Measurements from ENCODE around the gene WWC1.
"Not testable (repeated sequence)": the region's sequence is repeated elsewhere in the genome, so short reads cannot be mapped to it uniquely, and the experiment has no call there.

Gene WWC1

DNA sequence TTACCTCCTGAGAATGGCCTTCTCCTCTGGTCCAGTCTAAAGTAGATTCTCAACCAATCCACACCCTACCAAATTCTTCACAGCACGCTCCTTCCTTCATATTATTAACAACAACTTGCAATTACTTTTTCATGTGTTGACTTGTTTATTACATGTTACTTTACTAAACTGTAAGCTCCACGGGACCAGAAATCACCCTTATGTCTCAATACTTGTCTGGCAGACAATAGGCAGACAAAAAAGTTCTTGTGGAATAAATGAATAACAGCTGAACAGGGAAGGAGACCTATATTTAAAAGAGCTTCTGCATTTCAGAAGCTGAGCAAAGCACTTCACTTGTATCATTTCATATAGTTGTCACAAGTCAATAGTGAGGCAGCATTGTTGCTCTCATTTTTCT lies 5.7 kb upstream of the WWC1 start:
- TF ChIP-seq, protein P1, sequence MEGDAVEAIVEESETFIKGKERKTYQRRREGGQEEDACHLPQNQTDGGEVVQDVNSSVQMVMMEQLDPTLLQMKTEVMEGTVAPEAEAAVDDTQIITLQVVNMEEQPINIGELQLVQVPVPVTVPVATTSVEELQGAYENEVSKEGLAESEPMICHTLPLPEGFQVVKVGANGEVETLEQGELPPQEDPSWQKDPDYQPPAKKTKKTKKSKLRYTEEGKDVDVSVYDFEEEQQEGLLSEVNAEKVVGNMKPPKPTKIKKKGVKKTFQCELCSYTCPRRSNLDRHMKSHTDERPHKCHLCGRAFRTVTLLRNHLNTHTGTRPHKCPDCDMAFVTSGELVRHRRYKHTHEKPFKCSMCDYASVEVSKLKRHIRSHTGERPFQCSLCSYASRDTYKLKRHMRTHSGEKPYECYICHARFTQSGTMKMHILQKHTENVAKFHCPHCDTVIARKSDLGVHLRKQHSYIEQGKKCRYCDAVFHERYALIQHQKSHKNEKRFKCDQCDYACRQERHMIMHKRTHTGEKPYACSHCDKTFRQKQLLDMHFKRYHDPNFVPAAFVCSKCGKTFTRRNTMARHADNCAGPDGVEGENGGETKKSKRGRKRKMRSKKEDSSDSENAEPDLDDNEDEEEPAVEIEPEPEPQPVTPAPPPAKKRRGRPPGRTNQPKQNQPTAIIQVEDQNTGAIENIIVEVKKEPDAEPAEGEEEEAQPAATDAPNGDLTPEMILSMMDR (IDR thresholded peaks at IDR 0.05; ENCODE audit: control extremely low read depth, extremely low read depth, low read depth, missing control alignments): no peak
- ChIA-PET CTCF (interaction anchor here (0.7 to 1.4 kb wide), 2 partner anchors 16 to 17 kb away, joined by 3 read pairs; no protein-coding TSS in a partner anchor), POLR2A (no interaction called here)
- no peak for DNase-seq (ENCODE audit: extremely low spot score)

GRCh38 chr5:168286386-168286785 lies 5.1 kb upstream of the WWC1 start:
- TF ChIP-seq, protein P1 (IDR thresholded peaks at IDR 0.05; ENCODE audit: control extremely low read depth, extremely low read depth, low read depth, missing control alignments): no peak
- ChIA-PET POLR2A (interaction anchor here (0.6 kb wide), 1 partner anchor 34 kb away, joined by 6 read pairs; no protein-coding TSS in a partner anchor), CTCF (interaction anchor here (1.4 kb wide), 2 partner anchors 12 to 17 kb away, joined by 3 to 4 read pairs; no protein-coding TSS in a partner anchor)
- peak; percentile 41 for DNase-seq (ENCODE audit: extremely low spot score)

DNA sequence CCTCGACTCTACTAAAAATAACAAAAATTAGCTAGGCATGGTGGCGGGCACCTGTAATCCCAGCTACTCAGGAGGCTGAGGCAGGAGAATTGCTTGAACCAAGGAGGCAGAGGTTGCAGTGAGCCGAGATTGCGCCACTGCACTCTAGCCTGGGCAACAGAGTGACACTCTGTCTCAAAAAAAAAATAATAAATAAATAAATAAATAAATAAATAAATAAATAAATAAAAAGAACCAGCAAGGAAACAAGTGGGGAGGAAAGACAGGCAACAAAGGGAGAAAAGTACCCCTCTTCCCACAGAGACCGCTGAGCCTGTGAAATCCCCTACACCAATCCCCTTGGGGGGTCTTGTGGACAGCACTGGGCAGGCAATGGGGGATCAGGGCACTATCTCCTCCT lies 4.6 kb upstream of the WWC1 start:
- CTCF ChIA-PET: interaction anchor here (1.4 kb wide), 2 partner anchors 13 to 18 kb away, joined by 3 to 4 read pairs; no protein-coding TSS in a partner anchor
- DNase-seq (ENCODE audit: extremely low spot score); POLR2A ChIA-PET: not testable (repeated sequence)

DNA sequence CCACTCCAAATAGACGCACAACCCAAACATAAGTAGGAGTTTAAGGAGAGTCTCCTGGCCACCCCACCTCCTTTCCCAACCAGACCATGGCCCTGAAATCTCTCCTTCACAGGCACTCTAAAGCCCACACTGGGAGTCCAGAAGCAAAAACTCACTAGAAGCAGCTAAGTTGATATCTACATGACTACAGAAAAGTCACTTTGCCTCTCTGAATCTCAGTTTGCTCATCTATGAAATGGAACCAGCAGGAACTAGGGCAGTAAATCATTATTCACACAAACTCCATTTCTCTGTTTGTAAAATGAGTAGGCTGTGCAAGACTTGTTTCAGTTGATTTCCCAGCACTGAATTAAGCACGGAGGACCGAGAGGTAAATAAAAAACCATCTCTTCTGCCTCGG lies 4.1 kb upstream of the WWC1 start:
- TF ChIP-seq, protein P1 (IDR thresholded peaks at IDR 0.05; ENCODE audit: control extremely low read depth, extremely low read depth, low read depth, missing control alignments): no peak
- POLR2A ChIA-PET: no interaction called here
- CTCF ChIA-PET: interaction anchor here (1.4 kb wide), 1 partner anchor 13 kb away, joined by 4 read pairs; no protein-coding TSS in a partner anchor
- no peak for DNase-seq (ENCODE audit: extremely low spot score)

- CTCF ChIA-PET: no interaction called here
- POLR2A ChIA-PET: no interaction called here
- TF ChIP-seq, protein P1 (IDR thresholded peaks at IDR 0.05; ENCODE audit: control extremely low read depth, extremely low read depth, low read depth, missing control alignments): no peak
- DNase-seq (ENCODE audit: extremely low spot score): no peak
Observed at GRCh38 chr5:168288349-168289245, 2.8 kb upstream of the WWC1 start.

DNA sequence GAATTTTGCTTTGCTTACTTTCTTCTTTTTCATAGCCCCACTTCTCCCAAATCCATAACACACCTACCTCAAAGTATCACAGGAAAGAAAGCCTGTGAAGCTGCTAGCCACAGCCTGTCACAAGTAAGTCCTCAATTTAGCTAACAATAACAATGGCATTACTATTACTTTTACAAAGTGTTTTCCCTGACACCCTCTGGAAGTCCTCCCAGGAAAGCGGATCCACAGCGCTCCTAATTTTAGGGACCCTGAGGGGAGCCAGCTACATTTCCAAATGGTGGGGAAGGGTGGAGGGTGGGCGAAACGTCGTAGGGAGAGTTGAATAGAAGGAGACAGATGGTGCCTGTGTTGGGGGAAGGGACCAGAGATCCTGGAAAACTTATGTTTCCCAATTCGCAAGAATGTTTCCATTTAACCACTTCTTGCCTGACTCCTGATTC lies 523 bp upstream of the WWC1 start:
- CTCF ChIA-PET: interaction anchor here (0.9 to 1.3 kb wide), 2 partner anchors 21 to 22 kb away, joined by 3 to 5 read pairs; no protein-coding TSS in a partner anchor
- no peak for DNase-seq (ENCODE audit: extremely low spot score)
- TF ChIP-seq, protein P1 (IDR thresholded peaks at IDR 0.05; ENCODE audit: control extremely low read depth, extremely low read depth, low read depth, missing control alignments): no peak
- POLR2A ChIA-PET: no interaction called here

All from GM10248 (cell line).